Neural cell (in vitro differentiated cells): Measurements from ENCODE around the gene EPB41. TPM values are rescaled to one million over a fixed set of nuclear protein-coding genes. Genes with fewer than 3 reads are reported as not detected.
"Not testable (repeated sequence)": the region's sequence is repeated elsewhere in the genome, so short reads cannot be mapped to it uniquely, and the experiment has no call there.

Experiments
- H2AFZ ChIP-seq: fragments of 200-600, 300-800 bp; sonication (generic), shearing (Covaris generic); 2 replicates; pipeline ENCODE4 v1.6.0; 2014; ENCODE audit warnings: low read depth, mild to moderate bottlenecking, antibody characterized with exemption, low read length, moderate library complexity
- H3F3A ChIP-seq: fragments of 200-600 bp; shearing (Covaris generic); 2 replicates; pipeline ENCODE4 v1.6.1; 2016; ENCODE audit warnings: mild to moderate bottlenecking, moderate library complexity, mixed read lengths, antibody characterized with exemption, low read length; ENCODE audit not compliant: insufficient read depth, poor library complexity, severe bottlenecking
- H3K27ac ChIP-seq: fragments of 200-600, 300-800 bp; sonication (generic), shearing (Covaris generic); 2 replicates; pipeline ENCODE4 v1.5.1; 2014; ENCODE audit warnings: mild to moderate bottlenecking, low read length, moderate library complexity
- H3K27me3 ChIP-seq: fragments of 300-800, 200-600 bp; sonication (generic), shearing (Covaris generic); 2 replicates; pipeline ENCODE4 v1.6.0; 2014; ENCODE audit warnings: mild to moderate bottlenecking, low read depth, low read length, moderate library complexity; ENCODE audit not compliant: insufficient read depth
- H3K36me3 ChIP-seq: fragments of 300-800, 200-600 bp; sonication (generic), shearing (Covaris generic); 2 replicates; pipeline ENCODE4 v1.5.1; 2014; ENCODE audit warnings: mild to moderate bottlenecking, antibody characterized with exemption, low read length, moderate library complexity; ENCODE audit not compliant: insufficient read depth
- H3K4me2 ChIP-seq: fragments of 300-800, 200-600 bp; sonication (generic), shearing (Covaris generic); 2 replicates; pipeline ENCODE4 v1.6.0; 2014; ENCODE audit warnings: mild to moderate bottlenecking, low read length
- H3K4me3 ChIP-seq: fragments of 300-800, 200-600 bp; sonication (generic), shearing (Covaris generic); 2 replicates; pipeline ENCODE4 v1.5.1; 2014; ENCODE audit warnings: mild to moderate bottlenecking, low read length, moderate library complexity
- H3K79me2 ChIP-seq: fragments of 200-600 bp; shearing (Covaris generic); replicated peaks from 2 replicates; pipeline ENCODE4 v1.6.0; 2014; ENCODE audit warnings: mild to moderate bottlenecking, low read length, moderate library complexity; ENCODE audit not compliant: insufficient read depth
- H3K9ac ChIP-seq: fragments of 300-800, 200-600 bp; sonication (generic), shearing (Covaris generic); 2 replicates; pipeline ENCODE4 v1.6.1; 2016; ENCODE audit warnings: mild to moderate bottlenecking, low read length, mixed read lengths
- H3K9me2 ChIP-seq: fragments of 200-600 bp; shearing (Covaris generic); 2 replicates; pipeline ENCODE4 v1.6.1; 2016; ENCODE audit warnings: mild to moderate bottlenecking, low read length, mixed read lengths; ENCODE audit not compliant: insufficient read depth
- H3K9me3 ChIP-seq: fragments of 200-600, 300-800 bp; sonication (generic), shearing (Covaris generic); 2 replicates; pipeline ENCODE4 v1.6.1; 2016; ENCODE audit warnings: mild to moderate bottlenecking, mixed run types, low read length, moderate library complexity, mixed read lengths
- H4K20me1 ChIP-seq: fragments of 200-600 bp; shearing (Covaris generic); 2 replicates; pipeline ENCODE4 v1.6.1; 2016; ENCODE audit warnings: mild to moderate bottlenecking, mixed run types; ENCODE audit not compliant: insufficient read depth
- EP300 ChIP-seq: fragments of 450-650 bp; conservative IDR thresholded peaks from 2 replicates; pipeline ENCODE4 v1.6.1; 2014; ENCODE audit warnings: antibody characterized with exemption, mild to moderate bottlenecking, moderate library complexity; ENCODE audit not compliant: poor library complexity, severe bottlenecking
- EZH2 ChIP-seq: fragments of 200-600, 300-800 bp; shearing (Covaris generic), sonication (generic); IDR thresholded peaks from 2 replicates; pipeline ENCODE4 v1.6.1; 2014; ENCODE audit warnings: antibody characterized with exemption, low read length, borderline replicate concordance, mild to moderate bottlenecking; ENCODE audit not compliant: insufficient read depth, poor library complexity, severe bottlenecking
- MXI1 ChIP-seq: fragments of 450-650 bp; conservative IDR thresholded peaks from 2 replicates; pipeline ENCODE4 v1.6.1; 2014; ENCODE audit warnings: antibody characterized with exemption, mild to moderate bottlenecking; ENCODE audit not compliant: poor library complexity, severe bottlenecking
- POLR2AphosphoS5 ChIP-seq: IDR thresholded peaks from 2 replicates; pipeline ENCODE4 v1.6.1; 2012
- RAD21 ChIP-seq: fragments of 450-650 bp; conservative IDR thresholded peaks from 2 replicates; pipeline ENCODE4 v1.6.1; 2014; ENCODE audit warnings: antibody characterized with exemption, mild to moderate bottlenecking, moderate library complexity
- REST ChIP-seq: IDR thresholded peaks from 2 replicates; pipeline ENCODE4 v1.6.1; 2012; ENCODE audit warnings: borderline replicate concordance
- SMC3 ChIP-seq: fragments of 450-650 bp; conservative IDR thresholded peaks from 2 replicates; pipeline ENCODE4 v1.6.1; 2014; ENCODE audit warnings: antibody characterized with exemption, mild to moderate bottlenecking, moderate library complexity; ENCODE audit not compliant: poor library complexity
- TAF1 ChIP-seq: IDR thresholded peaks from 2 replicates; pipeline ENCODE4 v1.6.1; 2012; ENCODE audit warnings: low read depth
- polyA plus RNA-seq: library from polyadenylated mRNA; depleted of rRNA; stranded (reverse); fragments of >200 nt; gene quantifications from 2 replicates; pipeline ENCODE4 v1.2.3, GENCODE V29; 2014
- TF ChIP-seq, protein P1 (sequence below): fragments of 450-650 bp; IDR thresholded peaks from 2 replicates; pipeline ENCODE4 v1.5.1; 2014; ENCODE audit warnings: antibody characterized with exemption, mild to moderate bottlenecking, moderate library complexity; ENCODE audit not compliant: poor library complexity, severe bottlenecking

EPB41 gene
- polyA plus RNA-seq, 1 donor from 2014 or later = 62.0 TPM

GRCh38 chr1:28954126-28954726 lies 39.9 kb downstream of the EPB41 start:
- Histone ChIP-seq H3K4me2 (no peak overlapping the region), H3K36me3 (no peaks in the 10 kb centered on the region), H4K20me1 (no peaks in the 10 kb centered on the region), H3F3A (no peaks in the 10 kb centered on the region), H3K27me3 (no peaks in the 10 kb centered on the region), H2AFZ (no peak overlapping the region), H3K9me2 (no peaks in the 10 kb centered on the region), H3K9ac (no peak overlapping the region), H3K4me3 (no peak overlapping the region), H3K79me2 (peaks cover 18% of the 10 kb centered on the region), H3K9me3 (no peaks in the 10 kb centered on the region), H3K27ac (no peak overlapping the region)
- TF ChIP-seq REST (no peak), MXI1 (no peak), POLR2AphosphoS5 (no peak), EZH2 (no peak), SMC3 (no peak), TAF1 (no peak), EP300 (no peak), RAD21 (no peak)
- TF ChIP-seq, protein P1, sequence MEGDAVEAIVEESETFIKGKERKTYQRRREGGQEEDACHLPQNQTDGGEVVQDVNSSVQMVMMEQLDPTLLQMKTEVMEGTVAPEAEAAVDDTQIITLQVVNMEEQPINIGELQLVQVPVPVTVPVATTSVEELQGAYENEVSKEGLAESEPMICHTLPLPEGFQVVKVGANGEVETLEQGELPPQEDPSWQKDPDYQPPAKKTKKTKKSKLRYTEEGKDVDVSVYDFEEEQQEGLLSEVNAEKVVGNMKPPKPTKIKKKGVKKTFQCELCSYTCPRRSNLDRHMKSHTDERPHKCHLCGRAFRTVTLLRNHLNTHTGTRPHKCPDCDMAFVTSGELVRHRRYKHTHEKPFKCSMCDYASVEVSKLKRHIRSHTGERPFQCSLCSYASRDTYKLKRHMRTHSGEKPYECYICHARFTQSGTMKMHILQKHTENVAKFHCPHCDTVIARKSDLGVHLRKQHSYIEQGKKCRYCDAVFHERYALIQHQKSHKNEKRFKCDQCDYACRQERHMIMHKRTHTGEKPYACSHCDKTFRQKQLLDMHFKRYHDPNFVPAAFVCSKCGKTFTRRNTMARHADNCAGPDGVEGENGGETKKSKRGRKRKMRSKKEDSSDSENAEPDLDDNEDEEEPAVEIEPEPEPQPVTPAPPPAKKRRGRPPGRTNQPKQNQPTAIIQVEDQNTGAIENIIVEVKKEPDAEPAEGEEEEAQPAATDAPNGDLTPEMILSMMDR = no peak

GRCh38 chr1:28956038-28956464 lies 41.7 kb downstream of the EPB41 start:
- H4K20me1 ChIP-seq = no peaks in the 10 kb centered on the region
- no peaks in the 10 kb centered on the region for H3K36me3 ChIP-seq
- no peak overlapping the region for H3K9ac ChIP-seq
- no peaks in the 10 kb centered on the region for H3K9me3 ChIP-seq
- H3F3A ChIP-seq = no peaks in the 10 kb centered on the region
- no peak overlapping the region for H3K4me2 ChIP-seq
- no peaks in the 10 kb centered on the region for H3K27me3 ChIP-seq
- H3K9me2 ChIP-seq = no peaks in the 10 kb centered on the region
- H3K27ac ChIP-seq = no peak overlapping the region
- H3K79me2 ChIP-seq = peaks cover 26% of the 10 kb centered on the region
- no peak overlapping the region for H3K4me3 ChIP-seq
- no peak for TF ChIP-seq TAF1
- no peak for TF ChIP-seq EP300
- TF ChIP-seq EZH2 = no peak
- no peak for TF ChIP-seq RAD21
- TF ChIP-seq POLR2AphosphoS5 = no peak
- TF ChIP-seq, protein P1 = no peak
- TF ChIP-seq REST = no peak
- no peak overlapping the region for H2AFZ ChIP-seq

DNA sequence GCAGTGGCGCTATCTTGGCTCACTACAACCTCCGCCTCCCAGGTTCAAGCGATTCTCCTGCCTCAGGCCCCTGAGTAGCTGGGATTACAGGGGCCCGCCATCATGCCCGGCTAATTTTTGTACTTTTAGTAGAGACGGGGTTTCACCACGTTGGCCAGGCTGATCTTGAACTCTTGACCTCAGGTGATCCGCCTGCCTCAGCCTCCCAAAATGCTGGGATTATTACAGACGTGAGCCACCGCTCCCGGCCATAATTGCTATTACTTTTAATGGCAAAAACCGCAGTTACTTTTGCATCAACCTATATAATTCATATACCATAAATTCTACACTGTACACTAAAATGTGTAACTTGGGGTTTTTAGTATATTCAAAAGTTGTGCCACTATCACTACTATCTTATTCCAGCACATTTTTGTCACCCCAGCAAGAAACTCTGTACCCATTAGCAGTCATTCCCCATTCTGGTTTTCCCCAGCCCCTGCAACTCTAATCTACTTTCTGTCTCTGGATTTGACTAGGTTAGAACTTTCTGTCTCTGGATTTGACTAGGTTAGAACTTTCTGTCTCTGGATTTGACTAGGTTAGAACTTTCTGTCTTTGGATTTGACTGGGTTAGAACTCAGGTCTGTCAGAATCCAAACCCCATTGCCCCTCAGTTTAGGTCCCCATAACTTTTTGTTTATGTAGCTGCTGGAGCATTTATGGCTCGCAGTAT lies 47.9 kb downstream of the EPB41 start:
- not testable (repeated sequence) for H3K9me3 ChIP-seq, H3K27ac ChIP-seq, H3K9me2 ChIP-seq

More for the DNA sequence above, 47.9 kb downstream of the EPB41 start:
- H3K79me2 ChIP-seq = peaks cover 27% of the 10 kb centered on the region
- not testable (repeated sequence) for H3K36me3 ChIP-seq, H2AFZ ChIP-seq, H3K9ac ChIP-seq, H4K20me1 ChIP-seq, H3F3A ChIP-seq, H3K4me2 ChIP-seq, H3K27me3 ChIP-seq, H3K4me3 ChIP-seq
